Calu3 (cell line): ENCODE results near the gene GHR. TPM values are rescaled to one million over a fixed set of nuclear protein-coding genes. Genes with fewer than 3 reads are reported as not detected.

ENCODE experiments used
- BruUV-seq: library from RNA; stranded (reverse); fragments of 400-500 nt; replicated peaks from 2 replicates; lab custom pipeline; 2021; lab: Mats Ljungman, UMichigan
- CTCF ChIA-PET: fragments of 300-600 bp; sonication (Branson Sonifier 250); formaldehyde crosslinking; loops from one replicate; lab custom pipeline; 2022; ENCODE audit warnings: antibody characterized with exemption; lab: Charles Lee
- DNase-seq: peaks from one replicate; pipeline ENCODE4 v3.0.0; 2022
- H3K27ac Mint-ChIP-seq: one replicate; pipeline ENCODE4 v1.8.0; 2022; ENCODE audit warnings: mixed read lengths; ENCODE audit not compliant: unreplicated experiment
- H3K27me3 Mint-ChIP-seq: one replicate; pipeline ENCODE4 v1.8.0; 2022; ENCODE audit warnings: mixed read lengths; ENCODE audit not compliant: unreplicated experiment
- H3K36me3 Mint-ChIP-seq: one replicate; pipeline ENCODE4 v1.8.0; 2022; ENCODE audit warnings: mild to moderate bottlenecking, moderate library complexity, mixed read lengths; ENCODE audit not compliant: insufficient read depth, unreplicated experiment
- H3K4me1 Mint-ChIP-seq: one replicate; pipeline ENCODE4 v1.8.0; 2022; ENCODE audit warnings: mild to moderate bottlenecking, low read depth, mixed read lengths; ENCODE audit not compliant: unreplicated experiment
- H3K4me3 Mint-ChIP-seq: one replicate; pipeline ENCODE4 v1.8.0; 2022; ENCODE audit warnings: mild to moderate bottlenecking, low read depth, moderate library complexity, mixed read lengths; ENCODE audit not compliant: unreplicated experiment
- H3K9me3 Mint-ChIP-seq: one replicate; pipeline ENCODE4 v1.8.0; 2022; ENCODE audit warnings: low read depth, mixed read lengths; ENCODE audit not compliant: unreplicated experiment
- intact Hi-C: fragments of 100-400 bp; cut with micrococcal nuclease; formaldehyde crosslinking; loops from one replicate; pipeline ENCODE4 v1.10.0; 2022; ENCODE audit not compliant: unreplicated experiment
- total RNA-seq: library from RNA; stranded (reverse); gene quantifications from 2 replicates; pipeline ENCODE4 v1.2.3, GENCODE V29; 2022
- TF ChIP-seq, protein P1 (sequence below): fragments of 200-600 bp; IDR thresholded peaks from one replicate; pipeline ENCODE4 v1.8.0; 2022; ENCODE audit warnings: antibody characterized with exemption; ENCODE audit not compliant: unreplicated experiment

GHR gene
- total RNA-seq, 1 experiment from 2014 or later: 0.45 TPM

DNA sequence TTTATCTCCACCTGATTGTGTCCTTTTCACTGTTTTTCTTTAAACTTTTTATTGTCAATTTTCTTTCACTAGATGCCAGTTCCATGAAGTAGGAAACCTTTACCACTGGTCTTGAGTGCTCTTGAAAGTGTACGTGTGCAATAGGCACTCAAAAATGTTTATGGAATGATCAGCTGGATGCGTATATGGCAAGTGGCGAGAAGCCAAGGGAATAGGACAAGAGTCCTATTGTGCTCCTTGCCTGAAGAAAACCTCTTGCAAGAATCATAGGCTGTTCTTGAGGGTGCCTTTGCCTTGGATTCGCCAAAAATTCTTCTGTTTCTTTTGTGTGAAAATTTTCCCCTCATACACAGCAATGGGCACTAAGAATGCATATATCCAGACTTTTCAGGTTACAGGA is 97.7 kb downstream of the GHR start:
- no peaks in the 10 kb centered on the region for H3K36me3 Mint-ChIP-seq
- intact Hi-C loops: no loop called here
- H3K4me1 Mint-ChIP-seq: no peaks in the 10 kb centered on the region
- H3K9me3 Mint-ChIP-seq: no peaks in the 10 kb centered on the region
- no peak overlapping the region for H3K4me3 Mint-ChIP-seq
- CTCF ChIA-PET: no interaction called here
- peaks cover 49% of the 10 kb centered on the region for H3K27me3 Mint-ChIP-seq
- no peak for DNase-seq
- H3K27ac Mint-ChIP-seq: no peak overlapping the region
- TF ChIP-seq, protein P1, sequence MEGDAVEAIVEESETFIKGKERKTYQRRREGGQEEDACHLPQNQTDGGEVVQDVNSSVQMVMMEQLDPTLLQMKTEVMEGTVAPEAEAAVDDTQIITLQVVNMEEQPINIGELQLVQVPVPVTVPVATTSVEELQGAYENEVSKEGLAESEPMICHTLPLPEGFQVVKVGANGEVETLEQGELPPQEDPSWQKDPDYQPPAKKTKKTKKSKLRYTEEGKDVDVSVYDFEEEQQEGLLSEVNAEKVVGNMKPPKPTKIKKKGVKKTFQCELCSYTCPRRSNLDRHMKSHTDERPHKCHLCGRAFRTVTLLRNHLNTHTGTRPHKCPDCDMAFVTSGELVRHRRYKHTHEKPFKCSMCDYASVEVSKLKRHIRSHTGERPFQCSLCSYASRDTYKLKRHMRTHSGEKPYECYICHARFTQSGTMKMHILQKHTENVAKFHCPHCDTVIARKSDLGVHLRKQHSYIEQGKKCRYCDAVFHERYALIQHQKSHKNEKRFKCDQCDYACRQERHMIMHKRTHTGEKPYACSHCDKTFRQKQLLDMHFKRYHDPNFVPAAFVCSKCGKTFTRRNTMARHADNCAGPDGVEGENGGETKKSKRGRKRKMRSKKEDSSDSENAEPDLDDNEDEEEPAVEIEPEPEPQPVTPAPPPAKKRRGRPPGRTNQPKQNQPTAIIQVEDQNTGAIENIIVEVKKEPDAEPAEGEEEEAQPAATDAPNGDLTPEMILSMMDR: no peak
- BruUV-seq: no TSS peak

DNA sequence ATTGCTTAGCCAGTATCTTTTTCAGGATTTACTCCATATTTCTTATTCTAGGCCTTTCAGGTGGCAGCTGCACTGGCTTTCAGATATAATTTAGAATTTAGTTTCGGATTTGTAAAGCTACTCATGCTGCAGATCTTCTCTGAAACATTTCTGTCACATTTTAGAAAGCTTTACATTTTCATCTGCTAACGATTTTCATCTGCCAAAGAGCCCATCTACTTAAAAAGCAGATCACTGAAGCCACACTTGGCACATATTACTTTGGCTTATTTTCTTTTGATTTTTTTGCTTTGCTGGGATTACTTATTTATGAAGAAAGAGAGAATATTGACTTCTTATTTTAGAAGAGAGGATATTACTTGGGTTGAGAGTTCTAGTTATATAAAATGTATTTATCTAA is 98.2 kb downstream of the GHR start:
- TF ChIP-seq, protein P1: no peak
- no peaks in the 10 kb centered on the region for H3K4me1 Mint-ChIP-seq
- CTCF ChIA-PET: no interaction called here

GRCh38 chr5:42522783-42523182 is 99.5 kb downstream of the GHR start:
- Mint-ChIP-seq H3K4me3 (no peak overlapping the region), H3K4me1 (no peaks in the 10 kb centered on the region), H3K36me3 (no peaks in the 10 kb centered on the region), H3K27me3 (peaks cover 67% of the 10 kb centered on the region), H3K9me3 (no peaks in the 10 kb centered on the region), H3K27ac (no peak overlapping the region)
- CTCF ChIA-PET: no interaction called here
- no TSS peak for BruUV-seq
- intact Hi-C loops: no loop called here
- TF ChIP-seq, protein P1: no peak
- no peak for DNase-seq

More for the DNA sequence above, 98.2 kb downstream of the GHR start:
- H3K9me3 Mint-ChIP-seq: no peaks in the 10 kb centered on the region
- peaks cover 53% of the 10 kb centered on the region for H3K27me3 Mint-ChIP-seq
- no peaks in the 10 kb centered on the region for H3K36me3 Mint-ChIP-seq
- no TSS peak for BruUV-seq
- intact Hi-C loops: no loop called here
- no peak overlapping the region for H3K4me3 Mint-ChIP-seq
- DNase-seq: no peak
- no peak overlapping the region for H3K27ac Mint-ChIP-seq

DNA sequence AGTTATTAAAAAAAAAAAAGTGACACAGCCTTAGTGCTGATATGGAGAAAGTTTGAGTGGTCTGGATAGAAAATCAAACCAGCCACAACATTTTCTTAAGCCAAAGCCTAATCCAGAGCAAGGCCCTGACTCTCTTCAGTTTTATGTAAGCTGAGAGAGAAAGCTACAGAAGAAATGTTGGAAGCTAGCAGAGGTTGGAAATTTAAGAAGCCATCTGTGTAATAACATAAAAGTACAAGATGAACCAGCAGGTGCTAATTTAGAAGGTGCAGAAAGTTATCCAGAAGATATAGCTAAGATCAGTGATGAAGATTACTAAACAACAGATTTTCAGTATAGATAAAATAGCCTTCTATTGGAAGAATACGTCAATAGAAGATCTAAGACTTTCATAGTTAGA is 102.9 kb downstream of the GHR start:
- CTCF ChIA-PET: no interaction called here
- TF ChIP-seq, protein P1: no peak
- peaks cover 55% of the 10 kb centered on the region for H3K27me3 Mint-ChIP-seq
- H3K27ac Mint-ChIP-seq: no peak overlapping the region
- no peaks in the 10 kb centered on the region for H3K9me3 Mint-ChIP-seq
- no peak for DNase-seq
- no peak overlapping the region for H3K4me3 Mint-ChIP-seq
- BruUV-seq: no TSS peak
- H3K36me3 Mint-ChIP-seq: no peaks in the 10 kb centered on the region
- H3K4me1 Mint-ChIP-seq: no peaks in the 10 kb centered on the region
- intact Hi-C loops: no loop called here
